Measurements from ENCODE around the gene AIFM1.

AIFM1 gene

DNA sequence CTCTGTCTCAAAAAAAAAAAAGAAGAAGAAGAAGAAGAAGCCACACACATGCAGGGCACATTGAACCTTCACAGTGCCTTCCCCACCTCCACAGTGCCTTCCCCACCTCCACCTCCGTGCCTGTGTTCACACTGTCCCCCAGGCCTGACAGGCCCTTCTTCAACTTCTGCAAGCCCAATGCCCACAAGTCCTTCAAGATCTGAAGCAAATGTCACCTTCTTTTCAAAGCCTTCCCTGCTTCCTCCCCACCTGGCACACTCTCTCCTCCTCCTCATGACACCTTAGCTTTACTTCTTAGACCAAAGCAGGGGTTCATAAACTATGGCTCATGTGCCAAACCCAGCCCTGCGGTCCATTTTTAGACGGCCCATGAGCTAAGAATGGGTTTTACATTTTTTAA is 75.3 kb downstream of the AIFM1 start:
- DNase-seq, result no peak

- peak; percentile 73 for DNase-seq
These were observed 79.0 kb downstream of the AIFM1 start for GRCh38 chrX:130086447-130087206.

DNA sequence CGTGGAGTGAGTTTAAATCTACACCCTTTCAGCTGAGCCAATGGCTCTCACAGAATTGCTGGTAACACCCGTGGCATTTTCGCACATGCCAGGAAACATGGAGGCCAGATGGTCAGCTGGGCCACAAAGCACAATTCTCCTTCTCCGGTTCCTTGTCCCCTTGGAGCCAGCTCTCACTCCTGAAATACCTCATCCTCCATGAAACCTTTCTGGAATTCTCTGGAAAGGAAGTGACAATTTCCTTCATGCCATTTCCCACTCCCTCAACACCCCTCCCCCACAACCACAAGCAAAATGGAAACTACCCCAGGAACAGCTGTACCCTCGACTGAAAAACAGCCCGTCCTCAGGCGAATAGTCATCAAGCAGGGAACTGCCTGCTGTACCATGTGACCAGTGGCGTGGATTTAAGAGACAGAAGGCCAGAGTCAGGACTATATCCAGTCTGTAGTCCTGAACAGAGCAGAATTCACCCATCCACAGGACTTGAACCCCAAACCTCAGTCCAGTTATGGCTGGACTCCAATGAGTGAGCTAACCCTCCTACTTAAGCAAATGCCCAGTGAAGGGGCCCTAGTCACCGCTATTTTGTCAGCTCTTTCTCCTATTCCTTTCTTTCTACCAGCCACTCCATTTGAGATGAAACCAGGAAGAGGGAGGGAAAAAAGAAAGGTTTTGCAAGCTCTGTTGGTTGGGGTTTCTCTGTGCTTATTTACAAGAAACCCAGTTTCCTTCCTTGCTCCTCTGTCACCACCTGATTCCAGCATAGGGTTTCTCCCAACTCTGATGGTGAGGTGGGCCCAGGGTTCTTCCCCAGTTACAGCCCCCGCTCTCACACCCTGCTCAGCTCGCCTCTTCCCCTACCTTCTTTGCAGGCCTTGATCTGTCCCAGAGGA is 79.8 kb downstream of the AIFM1 start:
- DNase-seq, result peak; percentile 72

GRCh38 chrX:130084631-130085237 is 80.9 kb downstream of the AIFM1 start:
- peak; percentile 85 for DNase-seq

DNA sequence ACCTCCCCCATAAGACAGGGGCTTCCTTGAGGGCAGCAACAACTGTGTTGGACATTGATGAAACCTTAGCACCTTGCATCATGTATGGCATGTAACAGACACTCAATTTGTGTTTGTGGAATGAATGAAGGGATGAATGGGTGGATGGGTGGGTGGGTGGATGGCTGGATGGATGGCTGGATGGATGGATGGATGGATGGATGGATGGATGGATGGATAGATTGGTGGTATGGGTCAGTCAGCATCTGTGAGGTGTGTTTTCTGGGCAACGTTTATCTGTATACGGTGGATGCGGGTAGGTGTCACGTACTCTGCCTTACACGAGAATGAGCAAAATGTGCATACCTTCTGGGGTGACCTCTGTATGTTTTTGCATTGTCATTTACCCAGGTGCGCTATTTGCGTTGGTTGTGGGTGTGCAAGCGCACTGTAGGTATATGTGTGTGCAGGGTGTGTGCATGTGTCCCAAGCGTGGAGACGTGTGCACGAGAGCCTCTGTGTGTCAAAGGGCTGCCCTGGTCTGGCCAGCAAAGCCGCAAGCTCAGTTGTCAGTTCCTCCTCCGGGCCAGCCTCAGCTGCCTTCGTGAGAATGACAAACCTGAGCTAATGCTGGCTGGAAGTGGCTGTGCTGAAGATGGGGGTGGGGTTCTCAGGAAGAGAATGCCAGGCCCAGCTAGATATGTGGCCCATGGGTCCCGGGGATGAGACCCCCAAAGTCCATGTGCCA is 81.8 kb downstream of the AIFM1 start:
- DNase-seq, result peak; percentile 78

GRCh38 chrX:130083107-130083490 is 82.5 kb downstream of the AIFM1 start:
- DNase-seq, result no peak

GRCh38 chrX:130082244-130083106 is 83.2 kb downstream of the AIFM1 start:
- peak; percentile 90 for DNase-seq

GRCh38 chrX:130081421-130082045 is 84.1 kb downstream of the AIFM1 start:
- DNase-seq, result no peak

- DNase-seq, result no peak
These were observed 84.8 kb downstream of the AIFM1 start for GRCh38 chrX:130080791-130081367.

- peak; percentile 69 for DNase-seq
These were observed 85.7 kb downstream of the AIFM1 start for GRCh38 chrX:130079824-130080406.

Data from suppressor macrophage treated with lipopolysaccharide for 4 hours (primary cell).